T follicular helper cell (primary cell): ENCODE data around the gene NDUFV2.
A peak's percentile ranks its signal among the peaks of the same experiment; 100 is the strongest.

Experiments
- DNase-seq: peaks from one replicate; pipeline ENCODE4 v3.0.0-alpha.2; 2020; ENCODE audit warnings: low read depth

The NDUFV2 gene

GRCh38 chr18:9117980-9118841, 15.7 kb downstream of the NDUFV2 start:
- no peak for DNase-seq

GRCh38 chr18:9120796-9121195, 18.3 kb downstream of the NDUFV2 start:
- no peak for DNase-seq

GRCh38 chr18:9123520-9123919, 21.0 kb downstream of the NDUFV2 start:
- no peak for DNase-seq

GRCh38 chr18:9124824-9125223, 22.3 kb downstream of the NDUFV2 start:
- no peak for DNase-seq

- no peak for DNase-seq
These were observed 23.8 kb downstream of the NDUFV2 start for GRCh38 chr18:9126337-9126736.

GRCh38 chr18:9130195-9130594, 27.7 kb downstream of the NDUFV2 start:
- no peak for DNase-seq

- no peak for DNase-seq
These were observed 28.3 kb downstream of the NDUFV2 start for GRCh38 chr18:9130806-9131205.

GRCh38 chr18:9132628-9133027, 30.1 kb downstream of the NDUFV2 start:
- no peak for DNase-seq

- DNase-seq, result no peak
These were observed 30.7 kb downstream of the NDUFV2 start for GRCh38 chr18:9133225-9133624.

GRCh38 chr18:9135081-9135911, 32.8 kb downstream of the NDUFV2 start:
- no peak for DNase-seq

GRCh38 chr18:9135912-9136314, 33.4 kb downstream of the NDUFV2 start:
- DNase-seq, result peak; percentile 48

GRCh38 chr18:9136315-9137155, 34.0 kb downstream of the NDUFV2 start, which contains the start of gene ANKRD12:
ANKRD12 (plus strand) TSS chr18:9136781; CDS start chr18:9182433, 45,652 bp downstream.
- peak; percentile 95 for DNase-seq

GRCh38 chr18:9137168-9138066, 34.9 kb downstream of the NDUFV2 start:
- DNase-seq, result peak; percentile 54

GRCh38 chr18:9139400-9140039, 37.0 kb downstream of the NDUFV2 start:
- DNase-seq, result no peak

- DNase-seq, result no peak
These were observed 37.9 kb downstream of the NDUFV2 start for GRCh38 chr18:9140381-9140780.

GRCh38 chr18:9140984-9141383, 38.5 kb downstream of the NDUFV2 start:
- DNase-seq, result no peak

GRCh38 chr18:9146224-9146623, 43.7 kb downstream of the NDUFV2 start:
- no peak for DNase-seq

- no peak for DNase-seq
These were observed 45.1 kb downstream of the NDUFV2 start for GRCh38 chr18:9147440-9148202.

- DNase-seq, result no peak
These were observed 45.7 kb downstream of the NDUFV2 start for GRCh38 chr18:9148203-9148552.

- no peak for DNase-seq
These were observed 47.6 kb downstream of the NDUFV2 start for GRCh38 chr18:9150121-9150520.
